GM18861 (cell line): ENCODE results near the gene SPATA25.
A peak's percentile ranks its signal among the peaks of the same experiment; 100 is the strongest.
"Not testable (repeated sequence)": the region's sequence is repeated elsewhere in the genome, so short reads cannot be mapped to it uniquely, and the experiment has no call there.

Source experiments
- ATAC-seq: cut with Tn5 transposase; IDR thresholded peaks from one replicate; pipeline ENCODE4 v1.9.1; 2021; ENCODE audit not compliant: unreplicated experiment

The SPATA25 gene

DNA sequence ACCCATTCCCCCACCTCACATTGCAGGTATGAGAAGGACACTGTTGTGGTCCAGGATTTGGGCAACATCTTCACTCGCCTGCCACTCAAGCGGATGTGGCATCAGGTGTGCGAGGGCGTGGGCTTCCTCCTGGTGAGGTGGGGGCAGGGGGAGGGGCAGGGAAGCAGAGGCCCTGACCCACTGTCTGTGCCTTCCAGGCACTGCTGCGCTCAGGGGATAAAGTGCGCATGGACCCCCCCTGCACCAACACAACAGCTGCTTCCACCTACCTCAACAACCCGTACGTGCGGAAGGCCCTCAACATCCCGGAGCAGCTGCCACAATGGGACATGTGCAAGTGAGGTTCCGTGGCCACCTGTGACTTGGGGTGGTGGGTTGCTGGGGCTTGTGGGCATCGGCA, 7.4 kb upstream of the SPATA25 start:
- no peak for ATAC-seq

DNA sequence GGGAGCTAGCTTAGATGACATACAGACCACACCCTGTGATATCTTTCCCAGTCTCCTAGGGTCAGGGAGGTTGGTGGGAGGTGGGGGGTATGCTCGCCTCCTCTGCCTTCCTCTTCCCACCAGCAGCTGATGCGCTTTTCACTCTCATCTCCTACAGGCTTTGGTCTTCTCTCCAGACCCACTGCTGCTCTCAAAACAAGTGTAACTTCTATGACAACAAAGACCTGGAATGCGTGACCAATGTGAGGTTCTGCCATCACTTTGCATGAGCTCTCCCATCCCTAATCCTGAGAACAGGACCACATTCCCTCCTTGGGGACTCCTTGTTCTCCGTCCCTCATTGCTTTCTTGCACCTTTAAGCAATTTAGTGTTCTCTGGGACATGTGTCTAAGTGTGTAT, 6.4 kb upstream of the SPATA25 start:
- no peak for ATAC-seq

DNA sequence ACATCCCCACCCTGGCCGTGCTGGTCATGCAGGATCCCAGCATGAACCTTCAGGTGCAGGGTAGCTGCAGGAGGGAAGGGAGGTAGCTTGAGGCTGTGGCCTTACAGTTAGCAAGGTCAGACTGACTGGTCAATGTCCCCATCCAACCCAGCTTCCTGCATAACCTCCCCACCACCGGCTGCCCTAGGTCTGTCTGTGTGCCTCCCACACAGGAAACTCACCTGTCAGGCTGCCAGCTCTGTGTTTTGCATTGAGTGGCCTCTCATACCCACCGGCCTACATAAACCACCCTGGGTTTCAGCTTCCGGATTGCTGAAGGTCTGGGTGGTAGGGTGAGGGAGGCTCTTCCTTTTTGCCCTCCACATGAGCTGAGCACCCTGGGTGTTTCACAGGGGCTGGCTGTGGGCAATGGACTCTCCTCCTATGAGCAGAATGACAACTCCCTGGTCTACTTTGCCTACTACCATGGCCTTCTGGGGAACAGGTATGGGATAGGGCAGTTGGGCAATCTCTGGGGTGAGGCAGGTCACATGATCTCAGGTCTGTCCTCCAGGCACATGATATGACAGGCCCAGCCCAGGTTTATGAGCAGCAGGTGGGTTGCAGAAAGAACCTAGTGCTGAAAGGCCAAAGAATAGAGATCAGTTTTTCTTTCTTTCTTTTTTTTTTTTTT, 5.5 kb upstream of the SPATA25 start:
- no peak for ATAC-seq

DNA sequence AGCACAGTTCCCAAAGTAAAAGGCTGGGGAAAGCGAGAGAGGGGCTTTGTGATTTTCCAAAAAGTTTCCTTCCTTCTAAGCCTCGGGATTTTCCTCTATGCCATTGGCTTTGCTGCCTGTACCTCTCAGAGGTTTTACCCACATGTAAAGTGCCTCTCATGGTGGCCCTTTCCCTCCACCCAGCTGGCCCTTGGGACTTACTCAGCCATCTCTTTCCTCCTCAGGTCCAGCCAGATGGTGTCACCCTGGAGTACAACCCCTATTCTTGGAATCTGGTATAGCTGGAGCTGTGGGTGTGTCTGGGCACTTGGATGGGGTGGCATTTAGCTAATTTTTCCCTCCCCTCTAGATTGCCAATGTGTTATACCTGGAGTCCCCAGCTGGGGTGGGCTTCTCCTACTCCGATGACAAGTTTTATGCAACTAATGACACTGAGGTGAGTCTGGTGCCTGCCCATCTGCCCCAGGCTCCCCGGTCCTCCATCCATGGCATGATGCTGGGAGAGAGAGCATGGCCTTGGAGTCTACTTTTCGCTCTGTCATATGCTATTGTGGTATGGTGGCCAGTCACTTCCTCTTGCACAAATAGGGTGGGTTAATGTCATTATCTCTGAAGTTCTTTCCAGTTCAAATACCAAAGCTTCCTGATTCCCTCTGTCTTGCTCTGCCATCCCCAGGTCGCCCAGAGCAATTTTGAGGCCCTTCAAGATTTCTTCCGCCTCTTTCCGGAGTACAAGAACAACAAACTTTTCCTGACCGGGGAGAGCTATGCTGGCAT, 4.8 kb upstream of the SPATA25 start:
- no peak for ATAC-seq

DNA sequence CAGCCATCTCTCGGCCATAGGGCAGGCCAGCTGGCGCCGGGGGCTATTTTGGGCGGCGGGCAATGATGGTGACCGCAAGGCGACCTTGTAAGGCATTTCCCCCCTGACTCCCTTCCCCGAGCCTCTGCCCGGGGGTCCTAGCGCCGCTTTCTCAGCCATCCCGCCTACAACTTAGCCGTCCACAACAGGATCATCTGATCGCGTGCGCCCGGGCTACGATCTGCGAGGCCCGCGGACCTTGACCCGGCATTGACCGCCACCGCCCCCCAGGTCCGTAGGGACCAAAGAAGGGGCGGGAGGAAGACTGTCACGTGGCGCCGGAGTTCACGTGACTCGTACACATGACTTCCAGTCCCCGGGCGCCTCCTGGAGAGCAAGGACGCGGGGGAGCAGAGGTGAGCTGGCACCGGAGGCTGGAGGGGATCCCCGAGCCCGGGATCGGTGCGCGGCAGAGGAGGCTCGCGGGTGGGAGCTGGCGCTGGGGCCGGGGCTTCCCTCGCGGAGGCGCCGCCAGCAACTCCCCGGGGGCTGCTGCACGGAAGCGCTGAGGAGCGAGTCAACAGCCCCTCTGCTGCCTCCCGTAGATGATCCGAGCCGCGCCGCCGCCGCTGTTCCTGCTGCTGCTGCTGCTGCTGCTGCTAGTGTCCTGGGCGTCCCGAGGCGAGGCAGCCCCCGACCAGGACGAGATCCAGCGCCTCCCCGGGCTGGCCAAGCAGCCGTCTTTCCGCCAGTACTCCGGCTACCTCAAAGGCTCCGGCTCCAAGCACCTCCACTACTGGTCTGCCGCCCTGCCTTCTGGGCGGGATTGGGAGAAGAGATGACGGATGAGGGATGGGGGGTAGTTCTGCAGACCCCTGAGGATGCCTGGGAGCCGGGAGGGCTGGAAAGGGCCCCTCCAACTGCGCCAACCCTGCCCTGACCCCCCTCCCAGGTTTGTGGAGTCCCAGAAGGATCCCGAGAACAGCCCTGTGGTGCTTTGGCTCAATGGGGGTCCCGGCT, 3.9 kb upstream of the SPATA25 start, which contains the start of the genes CTSA and NEURL2:
TSS of gene CTSA (plus strand) at position 351 of the 999 bp plus-strand sequence. CDS start at position 585, 234 bp downstream.
TSS of gene NEURL2 (minus strand) at position 224 of the 999 bp plus-strand sequence. CDS start at position 7, 217 bp downstream.
- ATAC-seq = peak; percentile 55

DNA sequence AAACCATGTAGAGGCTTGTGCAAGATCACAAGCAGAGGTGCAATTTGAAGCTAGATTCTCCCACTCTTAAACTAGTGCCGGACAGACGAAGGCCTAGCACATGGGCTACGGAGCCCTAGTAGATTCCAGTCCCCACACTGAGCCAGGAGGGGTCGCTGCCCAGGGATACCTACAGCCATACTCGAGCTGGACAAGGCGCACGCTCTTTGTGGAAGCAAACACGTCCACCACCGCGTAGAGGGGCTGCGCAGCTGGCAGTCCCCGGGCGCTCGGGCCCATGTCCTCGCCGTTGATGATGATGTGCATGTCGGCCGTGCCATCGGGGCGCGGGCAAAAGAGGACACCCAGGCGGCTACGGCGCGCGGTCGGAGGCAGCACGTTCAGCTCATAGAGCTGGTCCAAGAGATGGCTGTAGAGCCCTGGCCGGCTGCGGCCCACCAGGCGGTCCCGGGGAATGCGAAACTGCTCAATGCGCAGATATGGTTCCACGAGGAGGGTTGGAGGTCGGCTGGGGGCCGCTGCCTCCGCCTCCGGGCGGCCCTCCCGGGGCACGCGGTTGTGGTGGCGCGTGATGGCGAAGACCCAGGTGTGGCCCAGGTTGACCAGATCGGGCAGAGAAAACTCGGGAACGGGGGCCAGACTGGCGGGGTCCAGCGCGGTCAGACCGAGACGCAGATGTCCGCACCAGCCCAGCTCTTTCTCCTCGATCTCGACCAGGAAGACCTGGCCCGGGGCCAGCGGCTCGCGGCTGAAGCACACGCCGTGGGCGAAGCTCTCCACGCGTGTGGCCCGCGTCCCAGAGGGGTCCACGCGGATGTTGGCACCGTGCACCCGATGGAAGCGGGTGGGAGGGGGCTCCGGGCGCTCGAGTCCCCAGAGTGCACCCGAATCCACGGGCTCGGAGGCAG, 2.9 kb upstream of the SPATA25 start:
- no peak for ATAC-seq

DNA sequence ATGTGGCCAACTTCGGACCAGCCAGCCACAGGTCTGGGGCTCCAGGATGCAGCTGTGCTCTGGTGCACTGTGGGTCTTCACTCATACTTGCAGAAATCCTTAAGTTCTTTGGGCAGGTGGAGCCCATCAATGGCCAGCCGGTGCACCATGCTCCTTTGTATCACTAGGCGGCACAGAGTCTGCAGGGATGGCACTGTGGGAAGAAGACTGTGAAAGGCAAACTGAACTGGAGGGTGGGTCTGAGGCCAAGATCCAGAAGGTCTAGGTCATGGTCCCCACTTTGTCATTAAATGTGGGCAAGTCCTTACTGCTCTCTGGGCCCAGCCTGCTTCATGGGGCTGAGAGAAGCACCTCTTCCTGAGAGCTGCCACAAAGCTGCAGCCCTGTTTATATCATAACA, 1.3 kb upstream of the SPATA25 start:
- no peak for ATAC-seq

DNA sequence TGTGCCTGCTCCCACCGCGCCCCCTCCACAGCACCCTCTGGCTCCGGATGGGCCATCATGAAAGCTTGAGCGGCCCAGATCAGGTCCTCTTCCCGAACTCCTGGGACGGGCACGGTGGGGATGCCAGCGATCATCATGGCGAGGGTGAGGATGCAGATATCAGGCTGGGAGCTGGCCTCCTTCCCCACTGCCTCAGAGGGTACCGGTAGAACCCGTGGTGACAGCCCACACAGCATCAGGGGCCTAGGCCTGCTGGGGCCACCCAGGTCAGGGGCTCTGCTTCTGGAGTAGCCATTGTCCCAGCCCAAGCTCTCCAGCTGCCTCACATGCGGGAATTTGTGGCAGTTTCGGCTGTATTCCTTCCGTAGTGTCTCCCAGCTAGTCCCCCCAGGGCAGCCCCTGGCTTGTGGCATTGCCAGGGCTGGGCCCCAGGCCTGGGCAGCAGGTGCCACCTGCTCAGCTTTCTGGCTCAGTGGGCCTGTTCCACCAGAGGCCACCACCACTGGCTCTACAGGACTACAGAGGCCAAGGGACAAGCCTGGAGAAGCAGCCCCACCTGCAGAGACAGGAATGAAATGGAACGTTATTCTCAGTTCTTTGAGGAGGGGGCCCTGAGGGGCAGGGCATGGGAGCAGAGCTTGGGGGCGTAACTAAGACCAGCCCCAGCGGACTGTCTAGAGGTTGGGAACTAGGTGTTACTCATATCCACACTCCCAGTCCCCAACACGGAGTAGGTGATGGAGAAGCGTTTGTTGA, 654 bp downstream of the SPATA25 start:
- no peak for ATAC-seq

DNA sequence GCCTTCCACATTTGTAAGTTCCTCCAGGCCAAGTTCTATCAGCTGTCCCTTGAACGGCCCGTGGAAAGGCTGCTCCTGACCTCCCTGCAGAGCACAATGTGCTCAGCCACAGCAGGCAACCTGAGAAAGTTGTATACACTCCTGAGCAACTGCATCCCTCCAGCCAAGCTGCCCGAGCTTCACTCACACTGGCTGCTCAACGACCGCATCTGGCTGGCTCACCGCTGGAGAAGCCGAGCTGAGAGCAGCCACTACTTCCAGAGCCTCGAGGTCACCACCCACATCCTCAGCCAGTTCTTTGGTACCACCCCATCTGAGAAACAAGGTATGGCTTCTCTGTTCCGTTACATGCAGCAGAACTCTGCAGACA, 4.3 kb downstream of the SPATA25 start:
- no peak for ATAC-seq

DNA sequence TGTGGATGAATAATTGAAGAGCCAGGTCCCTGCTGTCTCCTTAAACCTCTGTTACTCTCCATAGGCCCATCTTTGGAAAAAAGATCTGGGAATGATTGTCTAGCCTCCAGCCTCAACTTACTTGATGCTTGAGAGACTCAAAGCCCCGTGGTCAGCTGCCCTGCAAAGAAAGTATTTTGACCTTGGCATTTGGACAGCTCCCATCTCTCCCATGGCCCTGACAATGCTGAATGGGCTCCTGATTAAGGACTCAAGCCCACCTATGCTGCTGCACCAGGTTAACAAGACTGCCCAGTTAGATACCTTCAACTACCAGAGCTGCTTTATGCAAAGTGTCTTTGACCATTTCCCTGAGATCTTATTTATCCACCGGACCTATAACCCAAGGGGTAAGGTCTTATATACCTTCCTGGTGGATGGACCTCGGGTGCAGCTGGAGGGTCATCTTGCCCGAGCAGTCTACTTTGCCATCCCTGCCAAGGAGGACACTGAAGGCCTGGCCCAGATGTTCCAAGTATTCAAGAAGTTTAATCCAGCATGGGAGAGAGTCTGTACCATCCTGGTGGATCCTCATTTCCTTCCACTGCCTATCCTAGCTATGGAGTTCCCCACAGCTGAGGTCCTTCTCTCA, 4.8 kb downstream of the SPATA25 start:
- no peak for ATAC-seq

DNA sequence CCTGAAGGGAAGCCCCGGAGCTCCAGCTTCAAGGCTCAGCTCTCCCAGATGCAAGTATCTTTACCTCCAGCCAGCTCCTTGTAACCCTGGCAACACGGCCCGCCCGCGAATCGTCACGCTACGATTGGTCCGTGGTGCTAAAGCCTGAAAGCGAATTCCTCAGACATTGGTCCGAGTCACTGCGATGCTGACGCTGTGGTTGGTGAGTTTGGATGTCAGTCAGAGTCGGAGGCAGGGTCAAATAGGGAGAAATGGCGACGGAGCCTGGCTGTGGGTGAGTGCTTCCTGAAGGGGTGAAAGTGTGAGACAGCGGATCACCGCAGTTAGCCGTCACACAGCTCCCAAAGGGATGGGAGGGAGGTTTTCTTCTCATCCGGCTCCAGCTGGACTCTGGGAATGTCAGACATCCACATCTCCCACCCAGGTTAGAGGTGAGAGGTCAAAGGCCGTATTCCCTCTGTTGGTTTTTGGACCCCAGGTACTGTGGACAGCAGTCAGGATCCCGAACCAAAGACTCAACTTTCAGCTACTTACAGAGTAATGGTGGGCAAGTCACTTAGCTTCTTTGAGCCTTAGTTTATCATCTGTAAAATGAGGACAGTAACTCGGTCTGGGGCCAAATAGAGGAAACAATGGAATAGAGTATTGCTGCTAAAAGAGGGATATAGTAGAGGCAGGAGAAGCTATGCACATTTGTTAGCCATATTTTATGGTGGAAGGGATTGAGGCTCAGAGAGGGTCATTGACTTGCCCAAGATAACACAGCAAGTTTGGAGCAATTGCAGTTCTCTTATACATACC, 6.2 kb downstream of the SPATA25 start, which contains the start of gene ZSWIM1:
TSS of gene ZSWIM1 (plus strand) at position 240 of the 801 bp plus-strand sequence. CDS start 1,366 bp downstream, outside the sequence.
- peak; percentile 95 for ATAC-seq

DNA sequence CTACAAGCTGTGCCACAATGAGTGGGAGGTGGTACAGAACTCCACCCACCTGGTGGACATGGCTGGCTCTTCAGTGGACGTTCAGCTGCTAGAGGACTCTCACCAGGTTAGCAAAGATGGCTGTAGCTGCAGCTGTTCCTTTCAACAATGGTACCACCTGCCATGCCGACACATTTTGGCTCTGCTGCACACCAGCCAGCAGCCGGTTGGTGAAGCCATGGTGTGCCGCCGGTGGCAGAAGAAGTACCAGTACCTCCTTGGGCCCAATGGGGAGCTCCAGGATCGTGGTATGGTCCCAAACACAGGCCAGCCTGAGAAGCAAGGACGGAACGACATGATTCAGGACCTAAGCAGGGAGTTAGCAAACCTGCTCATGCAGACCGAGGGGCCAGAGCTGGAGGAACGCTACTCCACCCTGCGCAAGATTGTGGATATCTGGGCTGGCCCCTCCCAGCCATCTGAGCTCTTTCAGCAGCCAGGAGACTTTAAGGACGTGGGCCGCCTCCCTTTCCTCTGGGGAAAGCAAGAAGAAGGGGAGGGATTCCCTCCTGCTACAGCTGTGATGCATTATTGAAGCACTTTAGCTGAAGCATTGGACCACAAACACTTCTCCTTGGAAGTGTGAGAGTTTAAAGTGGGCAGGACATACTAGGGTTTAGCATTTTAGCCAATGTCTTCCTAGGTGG, 9.2 kb downstream of the SPATA25 start:
- ATAC-seq = no peak

DNA sequence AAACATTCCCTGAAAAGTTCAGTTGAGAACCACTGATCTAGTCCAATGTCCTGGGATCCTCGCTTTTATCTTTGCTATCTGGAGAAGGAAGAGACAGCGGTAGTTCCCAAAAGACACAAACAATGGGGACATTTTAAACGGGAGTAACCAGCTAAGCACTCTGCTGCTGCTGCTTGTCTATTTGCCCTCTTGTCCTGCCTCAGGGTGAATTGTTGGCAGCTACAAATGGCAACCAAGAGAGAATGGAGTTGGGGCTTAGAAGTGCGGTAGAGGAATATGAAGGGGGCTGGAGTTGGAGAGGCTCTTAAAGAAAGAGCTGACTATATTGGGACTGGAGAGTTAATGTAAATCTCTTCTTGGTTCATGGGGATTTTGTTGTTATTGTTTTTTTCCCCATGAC, 12.8 kb downstream of the SPATA25 start:
- no peak for ATAC-seq

DNA sequence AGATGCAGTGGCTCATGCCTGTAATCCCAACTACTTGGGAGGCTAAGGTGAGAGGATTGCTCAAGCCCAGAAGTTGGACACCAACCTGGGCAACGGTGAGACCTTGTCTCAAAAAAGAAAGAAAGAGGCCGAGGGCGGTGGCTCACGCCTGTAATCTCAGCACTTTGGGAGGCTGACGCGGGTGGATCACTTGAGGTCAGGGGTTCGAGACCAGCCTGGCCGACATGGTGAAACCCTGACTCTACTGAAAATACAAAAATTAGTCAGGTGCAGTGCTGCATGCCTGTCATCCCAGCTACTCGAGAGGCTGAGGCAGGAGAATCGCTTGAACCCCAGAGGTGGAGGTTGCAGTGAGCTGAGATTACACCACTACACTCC, 13.3 kb downstream of the SPATA25 start:
- not testable (repeated sequence) for ATAC-seq

DNA sequence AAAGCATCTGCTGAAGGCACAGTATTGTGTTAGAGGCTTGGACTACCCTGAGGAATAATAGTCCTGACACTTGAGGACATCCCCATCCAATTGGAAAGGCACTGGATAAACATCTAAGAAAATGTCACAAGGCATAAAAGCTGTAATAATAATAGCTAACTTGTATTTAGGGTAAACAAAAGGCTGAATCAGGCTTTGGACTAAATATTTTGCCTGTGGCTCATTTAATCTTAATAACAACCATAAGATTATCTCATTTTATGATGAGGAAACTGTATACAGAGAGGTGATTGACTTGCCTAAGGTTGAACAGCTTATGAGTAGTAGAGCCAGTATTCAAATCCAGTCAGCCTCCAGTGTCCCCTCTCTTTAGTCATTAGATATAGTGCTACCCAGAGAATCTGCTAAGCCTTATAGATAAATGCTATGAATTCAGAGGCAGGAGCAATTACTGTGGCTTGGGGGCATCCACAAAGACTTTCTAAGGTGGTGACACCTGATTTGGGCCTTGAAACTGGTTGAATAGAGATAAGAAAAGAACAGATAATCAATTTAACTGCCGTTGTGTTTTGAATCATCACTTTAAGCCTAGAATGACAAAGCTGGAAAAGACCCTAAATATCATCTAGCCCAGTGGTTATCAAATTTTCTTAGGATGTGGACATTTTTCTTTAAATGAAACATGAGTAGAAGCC, 13.9 kb downstream of the SPATA25 start:
- ATAC-seq = no peak

DNA sequence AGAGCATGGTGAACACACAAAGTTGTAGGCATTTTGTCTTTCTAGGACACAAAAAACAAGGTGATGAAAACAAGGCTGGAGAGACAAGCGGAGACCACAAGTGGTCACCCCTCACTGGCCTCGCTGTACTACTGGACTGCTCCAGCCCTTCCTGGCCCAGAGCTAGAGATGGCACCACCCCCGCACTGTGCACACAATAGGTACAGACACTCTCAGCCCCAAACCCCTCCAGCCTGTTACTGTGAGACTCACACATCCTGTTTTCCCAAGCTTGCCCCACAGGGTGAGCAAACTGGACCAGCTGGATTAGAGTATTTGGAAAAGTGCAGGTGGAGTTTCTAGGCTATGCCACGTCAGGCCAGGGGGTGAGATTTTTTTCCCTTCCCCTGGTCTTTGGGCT, 14.8 kb downstream of the SPATA25 start:
- no peak for ATAC-seq

DNA sequence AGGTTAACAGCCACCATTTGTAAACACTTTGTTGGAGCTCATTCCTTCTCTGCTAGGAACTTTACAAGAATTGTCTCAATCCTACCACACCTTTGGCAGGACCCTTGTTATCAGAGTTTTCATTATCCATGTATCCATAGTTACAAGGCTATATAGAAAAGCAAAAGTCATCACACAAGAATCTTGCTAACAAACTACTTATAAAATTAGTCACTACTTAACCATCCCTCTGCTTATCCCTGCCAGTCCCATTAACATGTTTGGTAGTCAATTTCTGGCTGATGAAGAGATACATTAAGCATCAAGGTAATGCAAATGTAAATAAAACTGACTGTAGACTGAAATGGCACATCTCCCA, 19.6 kb downstream of the SPATA25 start:
- ATAC-seq = no peak
